Transverse colon (tissue), 3 donors: ENCODE data around the gene DLX3.

Experiments
- EP300 ChIP-seq: sonication (generic); formaldehyde crosslinking; IDR thresholded peaks from one replicate; pipeline ENCODE4 v1.6.1; 2017; ENCODE audit warnings: antibody characterized with exemption, low read depth
- TF ChIP-seq, protein P1 (sequence below), 5 experiments: fragments of 200-600 bp in 3 of 5; fragments of 450-650 bp in 2 of 5; sonication (generic) in 3 of 5; IDR thresholded peaks; 1 replicate in 2 of 5; 2 replicates in 3 of 5; pipeline ENCODE4 v1.5.1; 2016 to 2017; ENCODE audit warnings: antibody characterized with exemption in 5 of 5, inconsistent platforms in 3 of 5, mild to moderate bottlenecking in 2 of 5, moderate library complexity in 1 of 5

DNA sequence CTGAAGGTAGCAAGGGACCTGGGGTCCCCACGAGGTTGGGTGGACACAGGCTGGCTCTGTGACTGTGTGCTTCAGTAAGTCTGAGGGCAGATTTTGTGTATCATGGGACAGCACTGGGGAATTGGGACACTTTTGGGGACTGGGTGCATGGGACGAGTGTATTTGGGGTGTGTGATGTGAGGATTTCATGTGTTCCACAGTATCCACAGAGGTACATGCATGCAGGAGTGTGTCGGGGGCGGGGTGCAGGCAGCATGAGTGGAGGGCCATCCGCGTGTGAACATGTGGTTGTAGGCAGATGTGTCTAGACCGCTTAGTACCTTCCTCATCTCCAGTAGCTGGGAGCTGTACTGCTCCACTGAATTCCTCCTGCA lies 1.1 kb upstream of the DLX3 start:
- TF ChIP-seq, protein P1, sequence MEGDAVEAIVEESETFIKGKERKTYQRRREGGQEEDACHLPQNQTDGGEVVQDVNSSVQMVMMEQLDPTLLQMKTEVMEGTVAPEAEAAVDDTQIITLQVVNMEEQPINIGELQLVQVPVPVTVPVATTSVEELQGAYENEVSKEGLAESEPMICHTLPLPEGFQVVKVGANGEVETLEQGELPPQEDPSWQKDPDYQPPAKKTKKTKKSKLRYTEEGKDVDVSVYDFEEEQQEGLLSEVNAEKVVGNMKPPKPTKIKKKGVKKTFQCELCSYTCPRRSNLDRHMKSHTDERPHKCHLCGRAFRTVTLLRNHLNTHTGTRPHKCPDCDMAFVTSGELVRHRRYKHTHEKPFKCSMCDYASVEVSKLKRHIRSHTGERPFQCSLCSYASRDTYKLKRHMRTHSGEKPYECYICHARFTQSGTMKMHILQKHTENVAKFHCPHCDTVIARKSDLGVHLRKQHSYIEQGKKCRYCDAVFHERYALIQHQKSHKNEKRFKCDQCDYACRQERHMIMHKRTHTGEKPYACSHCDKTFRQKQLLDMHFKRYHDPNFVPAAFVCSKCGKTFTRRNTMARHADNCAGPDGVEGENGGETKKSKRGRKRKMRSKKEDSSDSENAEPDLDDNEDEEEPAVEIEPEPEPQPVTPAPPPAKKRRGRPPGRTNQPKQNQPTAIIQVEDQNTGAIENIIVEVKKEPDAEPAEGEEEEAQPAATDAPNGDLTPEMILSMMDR (IDR thresholded peaks at IDR 0.05): no peak
- TF ChIP-seq EP300: no peak
